H9 (cell line): ENCODE data around the gene ACSL6. TPM values are rescaled to one million over a fixed set of nuclear protein-coding genes. Genes with fewer than 3 reads are reported as not detected.

Experiments used
- DNase-seq: peaks from one replicate; pipeline ENCODE4 v3.0.0-alpha.2; 2017
- H2AFZ ChIP-seq: one replicate; pipeline ENCODE4 v1.6.1; 2013; ENCODE audit warnings: mild to moderate bottlenecking, low read length, control low read depth, moderate library complexity
- H2AK5ac ChIP-seq: 2 replicates; pipeline ENCODE4 v1.6.1; 2013; ENCODE audit warnings: low read length, control low read depth, mixed read lengths; ENCODE audit not compliant: insufficient read length
- H2BK120ac ChIP-seq: one replicate; pipeline ENCODE4 v1.6.1; 2013; ENCODE audit warnings: low read depth, mild to moderate bottlenecking, low read length, control low read depth, inconsistent platforms; ENCODE audit not compliant: poor library complexity, severe bottlenecking
- H2BK12ac ChIP-seq: 2 replicates; pipeline ENCODE4 v1.6.1; 2013; ENCODE audit warnings: low read length, control low read depth, mixed read lengths, low read depth; ENCODE audit not compliant: insufficient read length
- H2BK15ac ChIP-seq: 2 replicates; pipeline ENCODE4 v1.6.1; 2013; ENCODE audit warnings: low read depth, low read length, control low read depth
- H2BK20ac ChIP-seq: one replicate; pipeline ENCODE4 v1.6.1; 2013; ENCODE audit warnings: low read depth, mild to moderate bottlenecking, low read length, control low read depth, inconsistent platforms; ENCODE audit not compliant: poor library complexity, severe bottlenecking
- H2BK5ac ChIP-seq: 2 replicates; pipeline ENCODE4 v1.6.1; 2013; ENCODE audit warnings: low read length, control low read depth, mixed read lengths; ENCODE audit not compliant: insufficient read length
- H3K14ac ChIP-seq: 2 replicates; pipeline ENCODE4 v1.6.1; 2013; ENCODE audit warnings: low read length, control low read depth; ENCODE audit not compliant: insufficient read depth
- H3K18ac ChIP-seq: 2 replicates; pipeline ENCODE4 v1.6.1; 2013; ENCODE audit warnings: low read depth, mild to moderate bottlenecking, mixed read lengths, low read length, control low read depth; ENCODE audit not compliant: insufficient read length
- H3K23ac ChIP-seq: 2 replicates; pipeline ENCODE4 v1.6.1; 2013; ENCODE audit warnings: low read length, control low read depth, mixed read lengths, low read depth; ENCODE audit not compliant: insufficient read length
- H3K23me2 ChIP-seq: 2 replicates; pipeline ENCODE4 v1.6.1; 2013; ENCODE audit warnings: low read depth, mild to moderate bottlenecking, mixed read lengths, low read length, control low read depth; ENCODE audit not compliant: insufficient read length, poor library complexity, severe bottlenecking
- H3K27ac ChIP-seq: 2 replicates; pipeline ENCODE4 v1.5.1; 2013; ENCODE audit warnings: low read length, control low read depth, mixed read lengths, low read depth; ENCODE audit not compliant: insufficient read length
- H3K27me3 ChIP-seq: 2 replicates; pipeline ENCODE4 v1.6.1; 2013; ENCODE audit warnings: low read length, control low read depth, inconsistent platforms; ENCODE audit not compliant: insufficient read depth
- H3K4ac ChIP-seq: 2 replicates; pipeline ENCODE4 v1.6.1; 2013; ENCODE audit warnings: low read depth, mild to moderate bottlenecking, control low read depth, inconsistent platforms, low read length, moderate library complexity
- H3K4me1 ChIP-seq: 2 replicates; pipeline ENCODE4 v1.6.1; 2013; ENCODE audit warnings: low read length, control low read depth, inconsistent platforms; ENCODE audit not compliant: insufficient read depth
- H3K4me2 ChIP-seq: 2 replicates; pipeline ENCODE4 v1.6.1; 2013; ENCODE audit warnings: low read length, control low read depth, mixed read lengths; ENCODE audit not compliant: insufficient read length, insufficient read depth
- H3K56ac ChIP-seq: 2 replicates; pipeline ENCODE4 v1.6.1; 2013; ENCODE audit warnings: low read depth, mild to moderate bottlenecking, mixed read lengths, low read length, control low read depth; ENCODE audit not compliant: insufficient read length
- H3K79me1 ChIP-seq: 2 replicates; pipeline ENCODE4 v1.6.1; 2013; ENCODE audit warnings: low read depth, mild to moderate bottlenecking, moderate library complexity, low read length, control low read depth, inconsistent platforms; ENCODE audit not compliant: insufficient read depth, poor library complexity, severe bottlenecking
- H3K79me2 ChIP-seq: 2 replicates; pipeline ENCODE4 v1.6.1; 2013; ENCODE audit warnings: low read length, control low read depth, inconsistent platforms; ENCODE audit not compliant: insufficient read depth
- H3K9ac ChIP-seq: 2 replicates; pipeline ENCODE4 v1.6.1; 2013; ENCODE audit warnings: low read length, control low read depth, mixed read lengths; ENCODE audit not compliant: insufficient read length; ENCODE audit errors: extremely low read depth
- H3K9me3 ChIP-seq: one replicate; pipeline ENCODE4 v1.6.1; 2013; ENCODE audit warnings: low read depth, low read length, inconsistent platforms; ENCODE audit not compliant: control insufficient read depth
- H3T11ph ChIP-seq: one replicate; pipeline ENCODE4 v1.6.1; 2013; ENCODE audit warnings: mild to moderate bottlenecking, low read length, control low read depth, inconsistent platforms
- H4K20me1 ChIP-seq: one replicate; pipeline ENCODE4 v1.6.1; 2013; ENCODE audit not compliant: control insufficient read depth, insufficient read length, insufficient read depth
- H4K5ac ChIP-seq: 2 replicates; pipeline ENCODE4 v1.6.1; 2013; ENCODE audit warnings: low read depth, mild to moderate bottlenecking, mixed read lengths, low read length, control low read depth; ENCODE audit not compliant: insufficient read length
- H4K8ac ChIP-seq: replicated peaks from 2 replicates; pipeline ENCODE4 v1.6.1; 2013; ENCODE audit warnings: low read length, control low read depth, mixed read lengths, low read depth; ENCODE audit not compliant: insufficient read length
- H4K91ac ChIP-seq: 2 replicates; pipeline ENCODE4 v1.6.1; 2013; ENCODE audit warnings: low read depth, mild to moderate bottlenecking, moderate library complexity, mixed read lengths, low read length, control low read depth; ENCODE audit not compliant: insufficient read length
- H3K27ac Mint-ChIP-seq, 3 experiments: 2 replicates in 2 of 3; 3 replicates in 1 of 3; pipeline ENCODE4 v1.8.0; 2020 to 2021; ENCODE audit warnings: mixed read lengths in 3 of 3, mild to moderate bottlenecking in 1 of 3, moderate library complexity in 1 of 3
- H3K27me3 Mint-ChIP-seq: 2 replicates; pipeline ENCODE4 v1.8.0; 2021; ENCODE audit warnings: low read depth, mild to moderate bottlenecking, moderate library complexity, mixed read lengths
- H3K36me3 Mint-ChIP-seq, 3 experiments: 2 replicates in 2 of 3; 3 replicates in 1 of 3; pipeline ENCODE4 v1.8.0; 2020 to 2021; ENCODE audit warnings: low read depth in 3 of 3, mixed read lengths in 3 of 3; ENCODE audit not compliant: insufficient read depth in 1 of 3
- H3K4me1 Mint-ChIP-seq, 2 experiments: 2 replicates each; pipeline ENCODE4 v1.8.0; 2020; ENCODE audit warnings: mixed read lengths in 2 of 2
- H3K4me3 Mint-ChIP-seq, 2 experiments: 2 replicates in 1 of 2; 3 replicates in 1 of 2; pipeline ENCODE4 v1.8.0; 2020 to 2021; ENCODE audit warnings: mild to moderate bottlenecking in 2 of 2, mixed read lengths in 2 of 2, moderate library complexity in 1 of 2
- H3K9me3 Mint-ChIP-seq, 2 experiments: 2 replicates in 1 of 2; 3 replicates in 1 of 2; pipeline ENCODE4 v1.8.0; 2020; ENCODE audit warnings: mild to moderate bottlenecking in 2 of 2, mixed read lengths in 2 of 2, moderate library complexity in 1 of 2
- WGBS: extraction: QIAGEN DNeasy Blood & Tissue Kit; methylation state at CpG from one replicate; pipeline ENCODE4 v1.1.7; 2013; ENCODE audit warnings: missing lambda C conversion rate, low lambda C conversion rate, mixed read lengths; ENCODE audit not compliant: insufficient read length; ENCODE audit errors: extremely low coverage; 5-methylcytosine and 5-hydroxymethylcytosine counted together
- total RNA-seq: library from RNA; stranded (reverse); gene quantifications from 2 replicates; pipeline ENCODE4 v1.2.1, GENCODE V29; 2021
- TF ChIP-seq, protein P1 (sequence below): fragments of 200-600 bp; sonication (generic); conservative IDR thresholded peaks from 3 replicates; pipeline ENCODE4 v1.8.0; 2021; ENCODE audit warnings: antibody characterized with exemption, mild to moderate bottlenecking

ACSL6 gene
- total RNA-seq, 1 experiment from 2014 or later, result 1.6 TPM

DNA sequence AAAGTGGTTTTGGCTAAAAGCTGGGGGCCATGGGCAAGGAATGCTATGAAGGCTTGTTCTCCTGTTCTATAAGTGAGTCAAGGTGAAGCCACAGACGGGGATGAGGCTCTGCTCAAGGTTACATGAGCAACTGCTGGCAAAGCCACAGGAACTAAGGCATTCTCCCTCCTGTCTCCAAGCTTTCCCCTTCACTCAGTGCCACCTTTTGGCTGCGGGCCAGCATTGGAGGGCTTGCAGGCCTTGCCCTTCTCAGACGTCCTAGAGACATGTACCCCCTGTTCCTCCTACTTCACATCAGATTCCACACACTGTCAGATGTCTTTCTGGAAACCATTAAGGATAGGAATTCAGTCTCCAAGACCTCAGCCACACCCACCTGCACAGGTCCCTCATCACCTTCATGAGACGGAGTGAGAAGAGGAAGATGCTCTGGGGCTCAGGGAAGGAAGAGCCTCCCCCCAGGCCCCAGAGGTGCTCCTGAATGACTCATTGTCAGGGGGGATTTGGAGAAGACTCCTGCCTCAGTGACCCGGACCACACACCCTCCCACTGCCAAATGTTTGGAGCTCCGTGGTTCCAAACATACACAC lies 45.5 kb downstream of the ACSL6 start:
- H4K8ac ChIP-seq, result no peak overlapping the region
- H3K56ac ChIP-seq, result no peak overlapping the region
- H3K4me1 ChIP-seq, result no peaks in the 10 kb centered on the region
- no peak overlapping the region for H4K5ac ChIP-seq
- H3K79me2 ChIP-seq, result no peaks in the 10 kb centered on the region
- H2BK5ac ChIP-seq, result no peak overlapping the region
- H3K9ac ChIP-seq, result no peak overlapping the region
- WGBS, result no CpG with 5 or more reads among the region's 6 CpGs
- Mint-ChIP-seq H3K4me1 (no peaks in the 10 kb centered on the region), H3K4me3 (no peak overlapping the region), H3K36me3 (no peaks in the 10 kb centered on the region), H3K9me3 (no peaks in the 10 kb centered on the region), H3K27ac (no peak overlapping the region), H3K27me3 (no peaks in the 10 kb centered on the region)
- H2AFZ ChIP-seq, result no peak overlapping the region
- TF ChIP-seq, protein P1, sequence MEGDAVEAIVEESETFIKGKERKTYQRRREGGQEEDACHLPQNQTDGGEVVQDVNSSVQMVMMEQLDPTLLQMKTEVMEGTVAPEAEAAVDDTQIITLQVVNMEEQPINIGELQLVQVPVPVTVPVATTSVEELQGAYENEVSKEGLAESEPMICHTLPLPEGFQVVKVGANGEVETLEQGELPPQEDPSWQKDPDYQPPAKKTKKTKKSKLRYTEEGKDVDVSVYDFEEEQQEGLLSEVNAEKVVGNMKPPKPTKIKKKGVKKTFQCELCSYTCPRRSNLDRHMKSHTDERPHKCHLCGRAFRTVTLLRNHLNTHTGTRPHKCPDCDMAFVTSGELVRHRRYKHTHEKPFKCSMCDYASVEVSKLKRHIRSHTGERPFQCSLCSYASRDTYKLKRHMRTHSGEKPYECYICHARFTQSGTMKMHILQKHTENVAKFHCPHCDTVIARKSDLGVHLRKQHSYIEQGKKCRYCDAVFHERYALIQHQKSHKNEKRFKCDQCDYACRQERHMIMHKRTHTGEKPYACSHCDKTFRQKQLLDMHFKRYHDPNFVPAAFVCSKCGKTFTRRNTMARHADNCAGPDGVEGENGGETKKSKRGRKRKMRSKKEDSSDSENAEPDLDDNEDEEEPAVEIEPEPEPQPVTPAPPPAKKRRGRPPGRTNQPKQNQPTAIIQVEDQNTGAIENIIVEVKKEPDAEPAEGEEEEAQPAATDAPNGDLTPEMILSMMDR, result no peak
- H3K4ac ChIP-seq, result no peak overlapping the region
- H3K23me2 ChIP-seq, result no peaks in the 10 kb centered on the region
- no peaks in the 10 kb centered on the region for H3K79me1 ChIP-seq
- H2BK20ac ChIP-seq, result no peak overlapping the region
- H2BK12ac ChIP-seq, result no peak overlapping the region
- no peak overlapping the region for H2AK5ac ChIP-seq
- H3K9me3 ChIP-seq, result no peaks in the 10 kb centered on the region
- no peaks in the 10 kb centered on the region for H4K20me1 ChIP-seq
- H3K18ac ChIP-seq, result no peak overlapping the region
- DNase-seq, result no peak
- no peak overlapping the region for H3T11ph ChIP-seq
- H3K4me2 ChIP-seq, result no peak overlapping the region
- H3K14ac ChIP-seq, result no peak overlapping the region
- H3K27ac ChIP-seq, result no peak overlapping the region
- no peak overlapping the region for H2BK15ac ChIP-seq
- no peak overlapping the region for H2BK120ac ChIP-seq
- H3K23ac ChIP-seq, result no peak overlapping the region
- H4K91ac ChIP-seq, result no peak overlapping the region
- H3K27me3 ChIP-seq, result no peaks in the 10 kb centered on the region
